OCI-LY1 (cell line): ENCODE results near the gene CXXC5.
"Not testable (repeated sequence)": the region's sequence is repeated elsewhere in the genome, so short reads cannot be mapped to it uniquely, and the experiment has no call there.

Experiments used
- CTCF ChIP-seq: fragments of 200-600 bp; sonication (generic), shearing (Covaris generic); IDR thresholded peaks from 2 replicates; pipeline ENCODE4 v1.5.1; 2017; ENCODE audit warnings: mild to moderate bottlenecking, antibody characterized with exemption, low read length, moderate library complexity, mixed read lengths
- EZH2 ChIP-seq: fragments of 200-600 bp; sonication (generic), shearing (Covaris generic); IDR thresholded peaks from 2 replicates; pipeline ENCODE4 v1.8.0; 2017; ENCODE audit warnings: borderline replicate concordance, mixed run types, mild to moderate bottlenecking, antibody characterized with exemption, low read length, moderate library complexity, mixed read lengths

DNA sequence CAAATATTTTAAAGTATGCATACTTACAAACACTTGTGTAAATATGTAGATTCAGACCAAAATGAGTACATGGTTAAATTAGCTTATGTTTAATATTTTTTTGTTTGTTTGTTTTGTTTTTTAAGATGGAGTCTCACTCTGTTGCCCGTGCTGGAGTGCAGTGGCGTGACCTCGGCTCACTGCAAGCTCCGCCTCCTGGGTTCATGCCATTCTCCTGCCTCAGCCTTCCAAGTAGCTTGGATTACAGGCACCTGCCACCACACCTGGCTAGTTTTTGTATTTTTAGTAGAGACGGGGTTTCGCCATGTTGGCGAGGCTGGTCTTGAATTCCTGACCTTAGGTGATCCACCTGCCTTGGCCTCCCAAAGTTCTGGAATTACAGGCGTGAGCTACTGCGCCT, 46.2 kb upstream of the CXXC5 start:
- TF ChIP-seq CTCF, EZH2: not testable (repeated sequence)
